Measurements from ENCODE around the gene FBXW7.

- no peak for TF ChIP-seq CTCF (IDR thresholded peaks at IDR 0.05; ENCODE audit: low read depth, low read length)
- no peak for TF ChIP-seq MYC (IDR thresholded peaks at IDR 0.05; ENCODE audit: low read depth, low read length)
Observed at GRCh38 chr4:152559641-152560040, 23.7 kb upstream of the FBXW7 start.

Data from NB4 (cell line).